IMR-90 (cell line): ENCODE measurements around the gene CD180. TPM values are rescaled to one million over a fixed set of nuclear protein-coding genes. Genes with fewer than 3 reads are reported as not detected.

ENCODE experiments used
- ATAC-seq: fragments of 200-7000 bp; cut with Tn5 transposase; 2 replicates; pipeline ENCODE4 v1.9.1; 2020; ENCODE audit warnings: low read depth, mild to moderate bottlenecking, moderate library complexity
- BruUV-seq: library from RNA; stranded (reverse); fragments of 400-500 nt; replicated peaks from 2 replicates; lab custom pipeline; 2021; lab: Mats Ljungman, UMichigan
- CTCF ChIA-PET: fragments of 300-600 bp; formaldehyde crosslinking; extraction: SDS; loops from one replicate; lab custom pipeline; 2021; ENCODE audit warnings: antibody characterized with exemption; lab: Yijun Ruan, JAX
- POLR2A ChIA-PET: fragments of 300-600 bp; sonication (Branson Sonifier 250); formaldehyde crosslinking; loops from one replicate; lab custom pipeline; 2022; ENCODE audit warnings: antibody characterized with exemption; ENCODE audit not compliant: unreplicated experiment; lab: Charles Lee
- DNase-seq: peaks from one replicate; pipeline ENCODE4 v3.0.0; 2013
- H2AFZ ChIP-seq: replicated peaks from 2 replicates; pipeline ENCODE3; 2013; ENCODE audit warnings: low read length, mild to moderate bottlenecking; ENCODE audit not compliant: poor library complexity
- H2AK5ac ChIP-seq: 2 replicates; pipeline ENCODE4 v1.6.1; 2013; ENCODE audit warnings: low read depth, low read length, inconsistent platforms
- H2AK9ac ChIP-seq: replicated peaks from 2 replicates; pipeline ENCODE3; 2013; ENCODE audit warnings: mild to moderate bottlenecking, low read depth, low read length, moderate library complexity; ENCODE audit not compliant: poor library complexity
- H2BK120ac ChIP-seq: 2 replicates; pipeline ENCODE4 v1.6.1; 2013; ENCODE audit warnings: low read depth, low read length, inconsistent platforms
- H2BK15ac ChIP-seq: 3 replicates; pipeline ENCODE4 v1.6.1; 2013; ENCODE audit warnings: low read depth, low read length, inconsistent platforms
- H2BK20ac ChIP-seq: 2 replicates; pipeline ENCODE4 v1.6.1; 2013; ENCODE audit warnings: low read depth, mild to moderate bottlenecking, inconsistent platforms, low read length, moderate library complexity
- H2BK5ac ChIP-seq: 2 replicates; pipeline ENCODE4 v1.6.1; 2013; ENCODE audit warnings: mild to moderate bottlenecking, low read depth, low read length, inconsistent platforms; ENCODE audit not compliant: poor library complexity, severe bottlenecking
- H3K14ac ChIP-seq: replicated peaks from 2 replicates; pipeline ENCODE4 v1.6.1; 2013; ENCODE audit warnings: low read depth, low read length, inconsistent platforms
- H3K18ac ChIP-seq: 2 replicates; pipeline ENCODE4 v1.6.1; 2013; ENCODE audit warnings: low read depth, low read length, control low read depth
- H3K23ac ChIP-seq: 2 replicates; pipeline ENCODE4 v1.6.1; 2013; ENCODE audit warnings: low read depth, low read length, inconsistent platforms
- H3K27ac ChIP-seq: 2 replicates; pipeline ENCODE4 v1.5.1; 2013; ENCODE audit warnings: mild to moderate bottlenecking, control low read depth, low read length; ENCODE audit not compliant: insufficient read depth
- H3K27me3 ChIP-seq: 2 replicates; pipeline ENCODE4 v1.6.1; 2013; ENCODE audit warnings: low read length; ENCODE audit not compliant: control insufficient read depth, insufficient read depth
- H3K36me3 ChIP-seq: 2 replicates; pipeline ENCODE4 v1.6.1; 2013; ENCODE audit warnings: low read length, mixed read lengths; ENCODE audit not compliant: control insufficient read depth, insufficient read depth
- H3K4ac ChIP-seq: 2 replicates; pipeline ENCODE4 v1.6.1; 2013; ENCODE audit warnings: low read depth, low read length, inconsistent platforms
- H3K4me1 ChIP-seq: 2 replicates; pipeline ENCODE4 v1.6.1; 2013; ENCODE audit warnings: low read length, mixed read lengths; ENCODE audit not compliant: control insufficient read depth, insufficient read depth
- H3K4me2 ChIP-seq: 2 replicates; pipeline ENCODE4 v1.6.1; 2013; ENCODE audit warnings: low read depth, mild to moderate bottlenecking, control low read depth, low read length, moderate library complexity
- H3K4me3 ChIP-seq: 2 replicates; pipeline ENCODE4 v1.5.1; 2013; ENCODE audit warnings: low read depth, mild to moderate bottlenecking, control low read depth, low read length, moderate library complexity; ENCODE audit not compliant: insufficient read depth
- H3K56ac ChIP-seq: 2 replicates; pipeline ENCODE4 v1.6.1; 2013; ENCODE audit warnings: low read length, inconsistent platforms; ENCODE audit not compliant: insufficient read depth; ENCODE audit errors: extremely low read depth
- H3K79me1 ChIP-seq, 2 experiments: 2 replicates each; pipeline ENCODE4 v1.6.1; 2013; ENCODE audit warnings: low read length in 2 of 2, inconsistent platforms in 1 of 2, low read depth in 1 of 2
- H3K9ac ChIP-seq: 2 replicates; pipeline ENCODE4 v1.6.1; 2013; ENCODE audit warnings: low read depth, low read length, control low read depth
- H3K9me1 ChIP-seq: 2 replicates; pipeline ENCODE4 v1.6.1; 2013; ENCODE audit warnings: low read length, inconsistent platforms; ENCODE audit not compliant: insufficient read depth
- H3K9me3 ChIP-seq: 2 replicates; pipeline ENCODE4 v1.6.1; 2013; ENCODE audit warnings: low read length; ENCODE audit not compliant: control insufficient read depth, insufficient read depth
- H4K20me1 ChIP-seq: 2 replicates; pipeline ENCODE4 v1.6.1; 2013; ENCODE audit warnings: low read length, inconsistent platforms; ENCODE audit not compliant: insufficient read depth
- H4K5ac ChIP-seq: 2 replicates; pipeline ENCODE4 v1.6.1; 2013; ENCODE audit warnings: mild to moderate bottlenecking, low read depth, low read length, control low read depth
- H4K8ac ChIP-seq, 2 experiments: 2 replicates each; pipeline ENCODE4 v1.6.1; 2013; ENCODE audit warnings: low read depth in 2 of 2, low read length in 2 of 2, control low read depth in 1 of 2, inconsistent platforms in 1 of 2
- H4K91ac ChIP-seq: 2 replicates; pipeline ENCODE4 v1.6.1; 2013; ENCODE audit warnings: low read depth, low read length, inconsistent platforms; ENCODE audit not compliant: insufficient read depth
- BHLHE40 ChIP-seq: fragments of 150-350 bp; IDR thresholded peaks from 2 replicates; pipeline ENCODE4 v1.6.1; 2016; ENCODE audit warnings: mild to moderate bottlenecking, low read depth, low read length
- CEBPB ChIP-seq: IDR thresholded peaks from 2 replicates; pipeline ENCODE4 v1.6.1; 2012; ENCODE audit warnings: low read depth, low read length, improper control_type of control experiment
- CHD1 ChIP-seq: IDR thresholded peaks from 2 replicates; pipeline ENCODE4 v1.6.1; 2012; ENCODE audit warnings: low read depth, low read length, improper control_type of control experiment
- CTCF ChIP-seq: conservative IDR thresholded peaks from 2 replicates; pipeline ENCODE4 v1.5.1; 2012; ENCODE audit warnings: mild to moderate bottlenecking, low read depth, low read length, improper control_type of control experiment
- ELK1 ChIP-seq: fragments of 150-350 bp; IDR thresholded peaks from 2 replicates; pipeline ENCODE4 v1.6.1; 2016; ENCODE audit warnings: low read depth, mild to moderate bottlenecking, low read length, moderate library complexity, borderline replicate concordance
- FOS ChIP-seq: fragments of 150-350 bp; IDR thresholded peaks from 2 replicates; pipeline ENCODE4 v1.6.1; 2016; ENCODE audit warnings: low read depth, low read length
- MAFK ChIP-seq: IDR thresholded peaks from 2 replicates; pipeline ENCODE4 v1.6.1; 2012; ENCODE audit warnings: low read depth, low read length, improper control_type of control experiment
- MAZ ChIP-seq: IDR thresholded peaks from 2 replicates; pipeline ENCODE4 v1.6.1; 2012; ENCODE audit warnings: low read depth, mild to moderate bottlenecking, low read length, improper control_type of control experiment, moderate library complexity, borderline replicate concordance
- MXI1 ChIP-seq: IDR thresholded peaks from 2 replicates; pipeline ENCODE4 v1.6.1; 2012; ENCODE audit warnings: low read depth, mild to moderate bottlenecking, low read length, moderate library complexity, borderline replicate concordance
- NFE2L2 ChIP-seq: fragments of 150-350 bp; IDR thresholded peaks from 2 replicates; pipeline ENCODE4 v1.6.1; 2016; ENCODE audit warnings: low read depth, mild to moderate bottlenecking, low read length
- POLR2A ChIP-seq: IDR thresholded peaks from 2 replicates; pipeline ENCODE4 v1.6.1; 2012; ENCODE audit warnings: mild to moderate bottlenecking, low read depth, low read length
- RAD21 ChIP-seq: IDR thresholded peaks from 2 replicates; pipeline ENCODE4 v1.6.1; 2012; ENCODE audit warnings: low read length, improper control_type of control experiment
- RCOR1 ChIP-seq: IDR thresholded peaks from 2 replicates; pipeline ENCODE4 v1.6.1; 2012; ENCODE audit warnings: mild to moderate bottlenecking, low read length, improper control_type of control experiment; ENCODE audit not compliant: insufficient replicate concordance
- RFX5 ChIP-seq: IDR thresholded peaks from 2 replicates; pipeline ENCODE4 v1.8.0; 2012; ENCODE audit warnings: low read depth, mild to moderate bottlenecking, low read length, moderate library complexity
- SMC3 ChIP-seq: fragments of 150-350 bp; IDR thresholded peaks from 2 replicates; pipeline ENCODE4 v1.6.1; 2016; ENCODE audit warnings: low read depth, mild to moderate bottlenecking, antibody characterized with exemption, low read length, moderate library complexity
- USF2 ChIP-seq: fragments of 150-350 bp; IDR thresholded peaks from 2 replicates; pipeline ENCODE4 v1.6.1; 2017; ENCODE audit warnings: mild to moderate bottlenecking, antibody characterized with exemption, low read length, low read depth
- WGBS, 2 experiments: methylation state at CpG; one replicate each; pipeline versions ENCODE4 v1.1.5 to v1.1.7; 2013; ENCODE audit warnings: missing lambda C conversion rate in 2 of 2; ENCODE audit not compliant: insufficient read length in 1 of 2; ENCODE audit errors: extremely low coverage in 2 of 2; 5-methylcytosine and 5-hydroxymethylcytosine counted together
- dilution Hi-C: fragments of 300-500 bp; cut with HindIII; formaldehyde crosslinking; loops from one replicate; pipeline ENCODE4 v1.14.3; 2018; ENCODE audit warnings: low sequenced_read_pairs; ENCODE audit not compliant: unreplicated experiment
- in situ Hi-C: fragments of 300-500 bp; cut with MboI; formaldehyde crosslinking; loops from 3 replicates; pipeline ENCODE4 v1.14.3; 2019; ENCODE audit warnings: low sequenced_read_pairs, inconsistent platforms, mixed read lengths
- intact Hi-C: fragments of 100-400 bp; cut with micrococcal nuclease; formaldehyde crosslinking; loops from 2 replicates; pipeline ENCODE4 v1.10.0; 2022
- polyA plus RNA-seq, 3 experiments: library from polyadenylated mRNA; depleted of rRNA; stranded (reverse); fragments of >200 nt; gene quantifications; 2 replicates each; pipeline ENCODE4 v1.2.3, GENCODE V29; 2012; ENCODE audit warnings: low replicate concordance in 1 of 3
- total RNA-seq: library from RNA; depleted of rRNA; stranded (reverse); fragments of >200 nt; gene quantifications from 2 replicates; pipeline ENCODE4 v1.2.3, GENCODE V29; 2012

CD180 gene
- total and polyA plus RNA-seq, 2 of the 4 experiments (the other 2 are of a cell fraction): not detected

GRCh38 chr5:67181648-67182221 lies 14.9 kb downstream of the CD180 start:
- WGBS, 2 experiments: 56% methylated on average over 4 of the region's 5 CpGs; no CpG with 5 or more reads in 1 of the 2 experiments
- no peak overlapping the region for H2BK15ac ChIP-seq
- ChIA-PET POLR2A (no interaction called here), CTCF (interaction anchor here (0.7 kb wide), 1 partner anchor 65 kb away, joined by 4 read pairs; no protein-coding TSS in a partner anchor)
- in situ Hi-C loops (no loop called here), intact Hi-C loops (no loop called here), dilution Hi-C loops (no loop called here)
- H3K27ac ChIP-seq: no peak overlapping the region
- no peak overlapping the region for H2BK120ac ChIP-seq
- peak overlapping the region; percentile 67 for H2AFZ ChIP-seq
- H3K14ac ChIP-seq: no peak overlapping the region
- H2AK5ac ChIP-seq: no peak overlapping the region
- H2BK20ac ChIP-seq: no peak overlapping the region
- ATAC-seq (no peak), DNase-seq (no peak)
- peak overlapping the region in 1 of 2 experiments; percentile 11; a peak in 1 of 4 replicates for H4K8ac ChIP-seq
- no peak overlapping the region for H3K9ac ChIP-seq
- H3K4ac ChIP-seq: no peak overlapping the region
- TF ChIP-seq CEBPB (no peak), POLR2A (no peak), RAD21 (no peak), SMC3 (no peak), ELK1 (no peak), MXI1 (no peak), FOS (no peak), RCOR1 (no peak), CTCF (no peak), CHD1 (no peak), MAZ (no peak), RFX5 (no peak), MAFK (no peak), USF2 (no peak), NFE2L2 (no peak), BHLHE40 (no peak)
- no peaks in the 10 kb centered on the region for H3K27me3 ChIP-seq
- no peak overlapping the region for H3K4me3 ChIP-seq
- no peak overlapping the region for H3K23ac ChIP-seq
- no peak overlapping the region for H4K91ac ChIP-seq
- H3K36me3 ChIP-seq: no peaks in the 10 kb centered on the region
- no peak overlapping the region for H3K4me2 ChIP-seq
- BruUV-seq: no TSS peak
- no peak overlapping the region for H4K5ac ChIP-seq
- no peaks in the 10 kb centered on the region for H3K79me1 ChIP-seq
- no peak overlapping the region for H2AK9ac ChIP-seq
- H3K56ac ChIP-seq: no peak overlapping the region
- no peaks in the 10 kb centered on the region for H3K9me3 ChIP-seq
- H4K20me1 ChIP-seq: no peaks in the 10 kb centered on the region
- H2BK5ac ChIP-seq: no peak overlapping the region
- no peaks in the 10 kb centered on the region for H3K4me1 ChIP-seq
- no peak overlapping the region for H3K18ac ChIP-seq
- H3K9me1 ChIP-seq: no peaks in the 10 kb centered on the region
